ENCODE results near the gene CBFA2T3.
A peak's percentile ranks its signal among the peaks of the same experiment; 100 is the strongest.

The CBFA2T3 gene

DNA sequence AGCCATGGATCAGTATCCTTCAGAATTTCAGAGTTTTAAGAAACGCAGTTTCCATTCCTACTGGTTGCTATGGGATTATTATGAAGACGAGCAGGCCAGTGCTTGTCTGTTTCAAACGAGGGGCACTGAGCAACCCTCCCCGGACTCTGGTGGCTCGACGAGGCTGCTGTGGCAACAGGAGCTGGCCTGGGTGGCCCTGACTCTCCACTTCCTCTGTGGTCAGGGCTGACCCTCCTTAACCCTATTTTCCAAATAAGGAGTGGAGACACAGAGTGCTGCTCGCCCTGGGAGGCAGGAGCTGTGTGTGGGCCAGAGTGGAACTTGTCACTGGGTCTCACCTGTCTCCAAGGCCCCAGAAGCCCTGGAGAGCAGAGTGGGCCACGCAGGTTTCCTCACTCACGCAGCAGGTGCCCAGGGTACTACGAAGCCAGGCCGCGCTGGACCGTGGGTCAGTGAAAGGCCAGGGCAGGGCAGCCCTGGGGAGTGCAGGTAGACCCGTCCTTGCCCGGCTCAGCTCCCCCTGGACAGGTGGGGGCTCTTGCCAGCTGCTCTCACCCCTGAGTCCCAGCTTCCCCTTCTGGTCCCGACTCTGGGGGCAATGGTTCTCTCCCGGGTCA, 123.6 kb downstream of the CBFA2T3 start:
- DNase-seq: peak; percentile 75

DNA sequence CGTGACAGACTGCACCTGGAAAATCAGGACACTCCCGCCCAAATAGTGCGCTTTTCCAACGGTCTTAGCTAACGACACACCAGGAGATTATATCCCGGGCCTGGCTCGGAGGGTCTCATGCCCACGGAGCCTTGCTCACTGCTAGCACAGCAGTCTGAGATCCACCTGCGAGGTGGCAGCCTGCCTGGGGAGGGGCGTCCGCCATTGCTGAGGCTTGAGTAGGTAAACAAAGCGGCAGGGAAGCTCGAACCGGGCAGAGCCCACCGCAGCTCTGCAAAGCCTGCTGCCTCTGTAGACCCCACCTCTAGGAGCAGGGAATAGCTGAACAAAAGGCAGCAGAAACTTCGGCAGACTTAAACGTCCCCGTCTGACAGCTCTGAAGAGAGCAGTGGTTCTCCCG, 125.4 kb downstream of the CBFA2T3 start:
- no peak for DNase-seq

DNA sequence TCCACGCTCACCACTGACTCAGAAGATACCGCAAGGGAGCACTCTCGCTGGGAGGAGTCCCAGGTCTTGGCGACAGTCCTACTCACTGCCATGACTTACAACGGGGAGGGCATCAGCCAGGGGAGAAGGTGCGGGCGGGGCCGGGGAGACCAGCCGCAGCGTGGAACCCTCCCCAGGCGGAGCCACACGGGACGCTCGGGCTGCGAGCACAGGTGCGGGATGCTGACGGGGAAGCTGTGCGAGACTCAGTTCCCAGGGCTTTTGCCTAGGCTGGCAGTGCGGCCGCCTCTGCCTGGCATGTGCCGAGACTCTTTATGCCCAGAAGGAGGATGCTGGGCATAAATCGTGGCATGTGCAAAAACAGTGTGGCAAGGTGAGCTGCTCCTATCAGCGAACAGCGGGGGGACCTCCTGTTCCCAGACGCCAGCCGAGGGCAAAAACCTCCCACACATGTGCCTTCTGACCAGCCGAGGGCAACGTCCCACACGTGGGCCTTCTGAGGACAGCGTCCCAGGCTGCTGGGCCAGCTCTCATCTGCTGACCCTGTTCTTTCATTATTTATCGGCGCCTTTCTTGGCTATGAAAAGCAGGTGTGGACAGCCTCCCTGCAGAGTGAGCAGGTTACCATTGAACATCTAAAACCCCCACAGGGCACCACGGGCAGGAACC, 126.3 kb downstream of the CBFA2T3 start:
- DNase-seq: no peak

DNA sequence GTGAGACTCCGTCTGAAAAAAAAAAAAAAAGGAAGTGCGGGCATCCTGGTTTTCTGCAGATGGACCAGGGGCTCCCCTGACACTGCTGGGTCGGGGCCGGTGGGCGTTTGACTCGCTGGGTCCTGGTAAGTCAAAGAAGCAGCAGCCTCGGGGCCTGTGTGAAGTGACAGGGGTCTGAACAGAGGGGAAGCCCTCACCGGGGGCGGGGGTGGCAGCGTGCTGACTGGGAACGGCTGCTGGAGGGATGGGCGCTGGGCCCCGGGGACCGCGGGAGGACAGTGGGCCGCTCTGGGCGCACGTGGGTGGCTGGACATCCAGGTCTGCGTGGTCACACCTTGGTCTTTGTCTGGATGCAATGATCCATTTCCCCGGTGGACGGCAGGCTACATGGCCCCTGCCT, 128.4 kb downstream of the CBFA2T3 start:
- DNase-seq: no peak

DNA sequence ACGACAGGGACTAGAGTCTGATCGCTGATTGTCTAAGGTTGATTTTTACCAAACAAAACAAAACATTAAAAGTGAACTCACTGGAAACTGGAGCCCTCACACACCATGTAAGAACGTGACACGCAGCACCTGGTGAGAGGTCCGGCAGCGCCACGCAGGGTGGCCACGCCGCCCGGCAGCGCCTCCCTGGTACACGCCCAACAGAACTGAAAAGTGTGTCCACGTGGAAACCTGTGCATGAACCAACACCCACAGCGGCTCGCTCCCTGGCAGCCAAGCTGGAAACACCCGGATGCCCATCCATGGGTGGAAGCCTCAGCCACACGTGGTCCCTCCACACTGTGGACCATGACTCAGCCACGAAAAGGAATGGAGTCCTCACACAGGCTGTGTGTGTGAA, 129.4 kb downstream of the CBFA2T3 start:
- no peak for DNase-seq

DNA sequence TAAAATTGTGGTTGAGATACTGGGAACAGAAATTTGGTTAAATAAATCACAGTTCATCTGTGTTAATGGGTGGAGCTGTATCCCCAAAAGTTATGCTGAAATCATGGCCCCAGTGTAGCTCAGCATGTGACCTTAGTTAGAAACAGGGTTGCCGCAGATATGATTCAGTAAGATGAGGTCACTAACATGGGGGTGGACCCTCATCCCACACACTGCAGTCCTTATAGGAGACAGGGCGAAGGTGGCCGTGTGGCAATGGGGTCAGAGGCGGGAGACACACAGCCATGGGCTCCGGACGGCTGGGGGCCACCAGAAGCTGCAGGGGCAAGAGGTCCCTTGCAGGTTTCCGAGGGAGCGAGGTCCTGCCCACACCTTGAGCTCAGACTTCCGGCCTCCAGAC, 130.9 kb downstream of the CBFA2T3 start:
- no peak for DNase-seq

DNA sequence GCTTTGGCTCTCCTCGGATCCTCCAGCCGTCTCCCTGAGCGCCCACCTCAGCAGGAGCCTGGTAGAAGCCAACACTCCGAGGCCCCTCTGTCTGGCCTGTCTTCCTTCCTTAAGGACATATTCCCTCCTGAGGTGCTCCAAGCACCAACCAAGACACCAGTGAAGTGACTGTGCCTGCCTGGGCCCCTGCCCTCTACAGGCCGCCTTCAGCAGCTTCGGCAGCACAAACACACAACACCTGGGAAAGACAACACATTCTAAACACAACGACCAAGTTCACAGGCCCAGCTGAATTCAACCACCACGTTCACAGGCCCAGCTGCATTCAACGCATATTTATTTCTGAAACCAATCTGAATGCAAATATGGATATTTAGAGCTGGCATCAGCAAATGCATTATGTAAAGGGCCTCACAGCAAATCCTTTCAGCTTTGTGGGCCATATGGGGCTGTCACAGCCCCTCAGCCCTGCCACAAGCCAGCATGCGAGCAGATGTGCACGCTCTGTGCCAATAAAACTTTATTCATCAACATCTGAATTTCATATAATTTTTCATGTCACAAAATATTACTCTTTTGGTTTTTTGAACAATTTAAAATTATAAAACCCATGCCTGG, 132.5 kb downstream of the CBFA2T3 start:
- no peak for DNase-seq

DNA sequence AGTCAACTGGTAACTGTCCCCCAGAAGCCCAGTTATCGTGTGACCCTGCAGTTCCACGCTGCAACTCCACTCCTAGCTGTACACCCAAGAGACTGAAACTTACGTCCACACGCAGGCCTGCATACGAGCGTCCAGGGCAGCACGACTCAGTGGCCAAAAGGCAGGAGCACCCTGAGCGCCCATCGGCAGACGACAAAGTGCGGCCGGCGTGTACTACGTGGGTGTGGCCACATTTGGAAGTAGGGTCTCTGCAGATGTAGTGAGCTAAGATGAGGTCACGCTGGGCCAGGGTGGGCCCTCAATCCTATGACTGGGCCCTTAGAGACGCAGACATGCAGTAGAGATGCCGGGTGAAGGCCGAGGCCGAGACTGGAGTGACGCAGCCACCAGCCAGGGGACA, 133.8 kb downstream of the CBFA2T3 start:
- DNase-seq: no peak

DNA sequence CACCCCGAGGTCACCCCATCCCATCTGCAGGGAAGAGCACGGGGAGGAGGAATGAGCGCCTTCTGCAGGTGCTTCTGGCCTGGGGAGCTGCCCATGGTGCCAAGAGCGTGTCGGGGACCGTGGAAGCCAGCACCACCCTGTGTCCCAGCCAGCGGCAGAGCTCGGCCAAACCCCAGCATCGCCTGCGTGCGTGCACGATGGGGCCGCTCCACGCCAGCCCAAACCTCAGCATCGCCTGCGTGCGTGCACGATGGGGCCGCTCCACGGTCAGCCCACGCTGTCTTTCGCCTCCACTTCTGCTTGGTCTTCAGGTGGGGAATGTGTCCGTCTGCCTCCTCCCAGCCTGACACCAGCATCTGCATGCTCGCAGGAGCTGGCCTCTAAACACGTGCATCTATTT, 134.2 kb downstream of the CBFA2T3 start:
- no peak for DNase-seq

DNA sequence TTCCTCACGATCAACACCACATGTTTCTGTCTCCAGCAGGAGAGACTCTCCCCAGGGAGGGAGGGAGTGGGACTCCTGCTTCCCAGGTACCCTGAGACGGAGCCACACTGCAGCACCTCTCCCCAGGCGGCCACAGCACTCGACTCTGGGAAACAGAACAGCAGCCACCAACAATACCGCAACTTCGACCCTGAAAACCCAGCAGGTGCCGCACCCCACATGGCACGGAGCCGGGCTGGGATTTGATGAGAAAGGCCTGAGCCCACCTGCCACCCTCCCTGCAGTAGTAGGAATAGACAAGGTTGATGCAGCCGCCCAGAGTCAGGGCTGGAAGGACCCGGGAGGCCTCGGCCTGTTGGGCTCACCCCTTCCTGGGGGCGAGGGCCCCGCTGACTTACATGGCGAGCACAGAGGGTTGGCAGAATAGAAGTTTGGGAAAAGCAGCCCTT, 134.7 kb downstream of the CBFA2T3 start:
- DNase-seq: no peak

DNA sequence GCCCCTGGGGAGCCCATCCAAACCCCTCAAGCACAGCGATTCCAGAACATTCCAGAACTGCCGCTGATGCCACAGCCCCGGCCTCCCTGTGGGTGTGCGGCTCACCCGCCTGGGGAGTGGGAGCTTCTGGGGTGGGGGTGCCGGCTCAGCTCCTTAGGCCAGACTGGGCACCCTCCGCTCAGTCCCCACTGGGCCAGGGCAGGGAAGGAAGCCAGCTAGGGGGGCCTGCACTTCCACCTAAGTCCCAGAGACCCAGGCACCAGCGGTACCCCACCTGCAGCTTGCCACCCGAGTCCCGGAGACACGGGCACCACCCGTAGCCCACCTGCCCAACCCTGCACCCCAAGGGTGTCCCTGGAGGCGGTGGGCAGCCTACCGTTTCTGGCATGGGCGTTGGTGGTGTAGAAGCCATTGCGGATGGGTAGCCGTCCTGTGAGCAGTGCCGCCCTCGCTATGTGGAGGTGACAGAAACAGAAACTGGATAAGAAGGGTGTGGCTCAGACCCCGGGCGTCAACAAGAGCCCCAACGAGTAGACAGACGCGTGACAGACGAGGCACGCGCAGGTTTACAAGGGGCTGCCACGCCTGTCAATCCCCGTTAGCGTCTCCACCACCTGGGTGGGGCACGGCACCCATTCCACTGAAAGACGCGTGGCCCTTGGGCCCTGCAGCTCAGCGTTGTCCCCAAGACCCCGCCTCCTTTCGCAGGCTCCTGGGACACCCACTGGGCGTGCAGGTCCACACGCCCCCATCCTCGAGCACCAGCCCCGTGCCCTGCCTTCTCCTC, 135.3 kb downstream of the CBFA2T3 start:
- no peak for DNase-seq

DNA sequence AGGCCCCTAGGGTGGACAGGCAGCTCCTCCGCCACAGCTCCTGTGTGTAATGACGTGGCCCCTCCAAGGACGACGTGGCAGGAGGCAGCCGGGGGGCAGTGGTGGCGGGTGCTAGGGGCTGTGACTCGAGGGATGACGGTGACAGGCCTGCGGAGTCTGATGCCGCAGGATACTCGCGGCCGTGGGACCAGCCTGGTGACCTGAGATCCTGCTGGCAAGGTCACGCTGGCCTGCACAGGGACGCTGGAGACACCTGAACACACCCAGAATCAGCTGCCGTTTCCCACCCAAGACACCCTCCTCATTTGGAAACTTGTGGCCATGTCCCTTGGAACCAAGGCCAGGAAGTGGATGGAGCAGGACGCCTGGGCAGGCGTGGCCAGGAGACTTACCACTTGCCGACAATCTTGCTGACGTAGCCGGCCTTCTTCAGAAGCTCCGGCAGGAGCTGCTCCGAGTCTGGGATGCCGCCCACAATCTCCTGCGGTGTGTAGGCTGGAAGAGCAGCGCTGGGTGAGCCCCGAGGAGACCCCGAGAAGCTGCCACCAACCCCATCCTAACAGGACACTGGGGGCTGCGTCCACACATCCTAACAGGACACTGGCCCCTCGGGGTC, 136.3 kb downstream of the CBFA2T3 start:
- DNase-seq: no peak

DNA sequence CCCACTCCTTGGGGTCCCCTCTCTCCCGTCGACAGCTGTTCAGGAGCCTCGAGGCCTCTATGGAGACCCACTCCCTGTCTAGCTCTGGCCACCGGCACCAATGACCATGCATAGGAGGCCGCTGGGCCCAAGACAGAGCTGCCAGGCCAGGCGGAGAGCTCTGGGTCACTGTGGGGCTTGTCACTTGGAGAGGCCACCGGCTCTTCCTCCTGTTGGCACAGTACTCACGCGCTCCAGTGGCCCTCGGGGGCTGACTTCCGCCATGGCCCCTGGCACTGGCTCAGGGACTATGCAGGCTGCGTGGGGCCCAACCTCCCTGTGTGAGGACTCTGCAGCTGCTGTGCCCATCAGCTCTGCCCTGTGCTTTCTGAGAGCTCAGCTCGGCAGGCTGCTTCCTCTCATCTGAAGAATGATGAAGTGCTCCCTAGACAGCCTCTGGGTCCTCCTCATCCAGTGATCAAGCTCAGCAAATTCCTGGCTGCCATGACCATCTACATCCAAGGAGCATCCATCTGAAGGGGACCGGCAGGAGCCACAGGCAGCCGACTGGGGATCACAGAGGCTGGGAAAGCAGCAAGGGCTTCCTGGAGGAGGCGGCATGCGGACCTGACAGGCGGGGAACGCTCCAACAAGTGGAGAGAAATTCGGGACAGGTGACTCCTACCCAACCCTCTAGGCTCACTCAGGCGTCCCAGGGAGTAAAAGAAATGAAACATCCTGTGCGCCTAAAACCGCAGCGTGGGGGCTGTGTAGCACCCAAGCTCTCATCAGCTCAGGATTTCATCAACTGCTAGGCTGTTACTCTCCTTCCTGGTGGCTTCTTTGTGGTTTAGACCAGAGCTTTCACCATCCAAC, 137.0 kb downstream of the CBFA2T3 start:
- DNase-seq: peak; percentile 95

DNA sequence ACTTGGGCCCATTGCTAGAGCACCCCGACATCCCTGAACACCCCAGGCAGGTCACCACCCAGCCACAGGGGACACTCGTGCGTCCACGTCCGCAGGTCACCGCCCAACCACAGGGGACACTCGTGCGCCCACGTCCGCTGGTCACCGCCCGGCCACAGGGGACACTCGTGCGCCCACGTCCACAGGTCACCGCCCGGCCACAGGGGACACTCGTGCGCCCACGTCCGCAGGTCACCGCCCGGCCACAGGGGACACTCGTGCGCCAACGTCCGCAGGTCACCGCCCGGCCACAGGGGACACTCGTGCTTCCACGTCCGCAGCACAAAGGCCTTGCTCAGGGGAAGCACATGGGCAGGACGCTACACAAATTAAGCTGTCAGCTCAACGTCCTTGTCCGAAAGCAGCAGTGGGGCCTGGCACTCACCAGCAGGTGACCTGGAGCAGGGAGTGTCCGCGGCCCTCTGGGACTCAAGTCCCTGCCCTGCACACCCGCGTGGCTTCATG, 137.9 kb downstream of the CBFA2T3 start:
- DNase-seq: no peak

DNA sequence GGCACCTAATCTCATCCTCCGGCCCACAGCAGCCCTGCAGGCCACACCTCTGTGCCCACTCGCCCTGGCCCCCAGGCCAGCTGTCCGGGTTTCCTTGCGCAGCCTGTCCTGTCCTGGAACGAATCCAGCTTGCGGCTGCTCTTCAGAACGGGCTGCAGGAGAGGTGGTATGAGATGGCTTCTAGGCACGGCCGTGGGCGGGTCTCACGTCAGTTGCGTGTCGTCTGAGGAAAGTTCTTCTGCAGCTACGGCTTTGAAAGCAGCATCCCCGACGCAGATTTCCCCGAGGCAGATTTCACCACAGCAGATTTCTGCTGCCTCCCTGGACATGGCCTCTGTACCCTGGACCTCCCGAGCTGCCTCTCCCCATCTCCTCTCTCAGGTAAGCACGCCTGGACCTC, 138.4 kb downstream of the CBFA2T3 start:
- no peak for DNase-seq

DNA sequence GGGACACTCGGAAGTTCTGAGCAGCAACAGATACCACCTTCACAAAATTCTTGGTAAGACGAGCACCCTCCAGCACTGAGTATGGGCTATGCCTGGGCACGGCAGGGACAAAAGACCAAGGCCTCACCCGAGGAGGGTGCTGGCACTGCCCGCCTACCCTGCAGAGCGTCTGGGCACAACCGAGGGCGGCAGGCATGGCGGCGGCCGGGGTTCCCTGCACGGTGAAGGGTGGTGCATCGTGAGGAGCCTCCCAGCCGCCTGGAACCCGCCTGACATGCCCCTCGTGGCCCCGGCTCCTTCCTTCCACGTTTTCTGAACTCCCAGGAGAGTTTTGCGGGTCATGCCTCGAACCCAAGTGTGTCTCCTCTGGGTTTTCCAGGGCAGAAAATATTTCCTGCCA, 139.2 kb downstream of the CBFA2T3 start:
- DNase-seq: no peak

DNA sequence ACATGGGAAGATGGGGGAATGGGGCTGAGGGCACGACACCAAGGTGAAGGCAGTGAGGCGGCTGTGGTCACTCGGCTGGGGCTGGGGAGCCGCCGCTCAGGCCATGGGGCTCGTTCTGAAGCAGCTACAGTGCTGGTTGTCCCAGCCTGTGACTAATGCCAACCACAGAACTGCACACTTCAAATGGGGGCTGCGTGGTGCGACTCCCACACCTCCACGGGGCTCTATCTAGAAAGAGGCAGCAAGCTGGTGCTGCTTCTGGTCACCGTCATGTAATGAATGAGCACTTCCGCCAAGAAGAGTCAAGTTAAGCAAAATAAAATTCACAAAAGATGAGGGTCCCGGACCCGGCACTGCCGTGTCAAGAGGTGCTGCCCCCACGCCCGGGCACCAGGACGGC, 140.2 kb downstream of the CBFA2T3 start:
- DNase-seq: no peak

DNA sequence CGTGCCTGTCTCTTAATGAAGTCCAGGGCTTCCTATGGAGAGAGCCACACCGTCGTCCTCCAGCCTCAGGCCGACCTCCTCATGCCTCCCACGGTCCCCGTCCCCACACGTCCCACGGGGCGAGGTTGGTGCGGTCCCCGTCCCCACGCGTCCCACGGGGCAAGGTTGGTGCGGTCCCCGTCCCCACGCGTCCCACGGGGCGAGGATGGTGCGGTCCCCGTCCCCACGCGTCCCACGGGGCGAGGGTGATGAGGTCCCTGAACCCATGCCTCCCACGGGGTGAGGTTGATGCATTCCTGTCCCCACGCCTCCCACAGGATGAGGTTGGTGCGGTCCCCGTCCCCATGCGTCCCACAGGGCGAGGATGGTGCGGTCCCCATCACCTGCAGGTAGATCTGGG, 141.2 kb downstream of the CBFA2T3 start:
- DNase-seq: no peak

DNA sequence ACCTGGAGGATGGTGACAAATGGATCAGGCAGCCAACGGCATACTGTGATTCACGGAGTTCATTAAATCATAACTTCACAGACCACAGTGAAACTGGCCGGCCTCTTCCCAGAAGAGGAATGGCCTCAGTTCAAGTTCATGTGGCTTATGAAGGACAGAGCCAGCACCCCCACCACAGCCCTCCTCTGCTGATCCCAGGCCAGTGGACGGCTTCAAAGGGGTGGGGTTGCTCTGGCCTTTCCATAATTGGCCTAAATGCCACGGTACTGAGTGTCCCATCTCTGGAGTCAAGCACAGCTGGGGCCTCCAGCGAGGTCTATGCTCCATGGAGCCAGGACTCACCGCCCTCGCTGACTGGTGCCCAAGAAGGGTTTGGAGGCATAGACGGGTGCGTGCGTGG, 141.6 kb downstream of the CBFA2T3 start:
- DNase-seq: no peak

DNA sequence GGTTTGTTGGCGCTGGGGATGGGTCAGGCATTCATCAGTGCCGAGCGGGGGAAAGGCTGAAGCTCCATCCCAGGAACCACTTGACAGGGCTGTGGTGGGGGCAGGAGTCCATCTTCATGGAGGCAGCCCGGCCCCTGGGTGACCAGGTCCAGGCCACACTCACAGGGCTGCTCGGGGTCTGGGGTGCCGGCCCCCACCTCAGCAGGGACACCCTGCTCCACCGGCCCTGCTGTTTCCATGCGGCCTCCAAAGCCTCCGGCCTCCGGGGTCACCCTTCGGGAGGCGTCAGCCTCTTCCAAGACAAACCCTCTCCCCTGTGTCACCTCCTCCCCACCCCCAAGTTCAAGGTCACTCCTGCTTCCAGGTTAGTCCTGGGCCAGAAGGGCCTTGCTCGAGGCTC, 142.3 kb downstream of the CBFA2T3 start:
- DNase-seq: no peak

DNA sequence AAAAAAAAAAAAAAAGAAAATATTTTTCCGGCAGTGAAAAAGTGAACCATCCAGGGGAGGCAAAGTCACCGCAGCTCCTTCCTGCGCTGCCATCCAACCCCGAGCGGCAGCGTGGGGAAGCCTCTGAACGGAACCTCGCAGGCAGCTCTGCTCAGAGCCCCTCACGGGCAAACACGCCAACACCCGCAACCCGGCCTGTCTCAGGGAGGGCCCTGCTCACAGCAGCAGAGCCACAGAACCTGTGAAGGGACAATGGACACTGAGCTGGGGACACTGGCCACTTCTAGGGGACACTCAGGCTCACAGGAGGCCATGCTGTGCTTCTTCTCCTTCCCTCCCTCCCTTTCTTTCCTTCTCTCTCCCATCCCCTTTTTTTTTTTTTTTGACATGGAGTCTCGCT, 143.9 kb downstream of the CBFA2T3 start:
- DNase-seq: no peak

DNA sequence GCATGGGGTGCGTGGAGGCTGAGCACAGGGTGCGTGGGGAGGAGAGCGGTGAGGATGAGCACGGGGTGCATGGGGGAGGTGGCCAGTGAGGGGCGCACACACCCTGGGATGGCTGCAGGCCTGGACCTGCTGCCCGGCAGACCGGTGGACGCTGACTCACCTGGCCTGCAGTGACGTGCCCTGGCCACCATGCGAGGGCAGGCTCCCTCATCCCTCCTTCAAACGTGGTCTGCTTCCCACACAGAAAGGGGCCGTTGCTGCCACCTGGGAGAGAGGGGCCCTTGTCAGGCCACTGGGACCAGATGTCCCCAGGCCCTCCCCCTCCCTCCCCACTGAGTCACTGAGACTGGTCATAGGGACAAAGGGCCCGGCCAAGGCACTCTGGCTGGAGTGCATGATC, 145.2 kb downstream of the CBFA2T3 start:
- DNase-seq: no peak

Measured in MV-4-11 (cell line).